A673 (cell line): Measurements from ENCODE around the gene NAIF1. TPM values are rescaled to one million over a fixed set of nuclear protein-coding genes. Genes with fewer than 3 reads are reported as not detected.

Source experiments
- BruUV-seq: library from RNA; stranded (reverse); fragments of 400-500 nt; replicated peaks from 2 replicates; lab custom pipeline; 2021; lab: Mats Ljungman, UMichigan
- CTCF ChIA-PET: fragments of 300-600 bp; sonication (Branson Sonifier 250); formaldehyde crosslinking; loops from one replicate; lab custom pipeline; 2022; ENCODE audit warnings: antibody characterized with exemption; lab: Charles Lee
- POLR2A ChIA-PET: fragments of 300-600 bp; sonication (Branson Sonifier 250); formaldehyde crosslinking; loops from one replicate; lab custom pipeline; 2022; ENCODE audit warnings: antibody characterized with exemption; ENCODE audit not compliant: low non-redundant PET; lab: Charles Lee
- DNase-seq: peaks from one replicate; pipeline ENCODE4 v3.0.0-alpha.2; 2015; ENCODE audit warnings: low spot score
- H3K27ac ChIP-seq: fragments of 200-600 bp; sonication (generic); 2 replicates; pipeline ENCODE4 v1.5.1; 2016; ENCODE audit warnings: mixed run types, low read depth, mild to moderate bottlenecking, mixed read lengths, antibody characterized with exemption, low read length; ENCODE audit not compliant: poor library complexity, severe bottlenecking
- H3K27me3 ChIP-seq: fragments of 200-600 bp; sonication (generic); replicated peaks from 2 replicates; pipeline ENCODE4 v1.6.1; 2017; ENCODE audit warnings: mixed run types, low read depth, mild to moderate bottlenecking, mixed read lengths, antibody characterized with exemption, low read length; ENCODE audit not compliant: insufficient read depth, poor library complexity
- H3K36me3 ChIP-seq: fragments of 200-600 bp; sonication (generic); 2 replicates; pipeline ENCODE4 v1.6.1; 2016; ENCODE audit warnings: mixed run types, mild to moderate bottlenecking, mixed read lengths, antibody characterized with exemption, low read length; ENCODE audit not compliant: insufficient read depth, poor library complexity, severe bottlenecking
- H3K4me1 ChIP-seq: fragments of 200-600 bp; sonication (generic); 2 replicates; pipeline ENCODE4 v1.6.1; 2017; ENCODE audit warnings: mixed run types, mild to moderate bottlenecking, mixed read lengths, antibody characterized with exemption, low read length; ENCODE audit not compliant: insufficient read depth, poor library complexity, severe bottlenecking
- H3K4me3 ChIP-seq: fragments of 200-600 bp; sonication (generic); 2 replicates; pipeline ENCODE4 v1.5.1; 2016; ENCODE audit warnings: low read depth, mixed run types, mild to moderate bottlenecking, mixed read lengths, low read length; ENCODE audit not compliant: poor library complexity, severe bottlenecking
- H3K9me3 ChIP-seq: fragments of 200-600 bp; sonication (generic); 2 replicates; pipeline ENCODE4 v1.6.1; 2016; ENCODE audit warnings: mixed run types, low read depth, mild to moderate bottlenecking, mixed read lengths, antibody characterized with exemption, low read length; ENCODE audit not compliant: poor library complexity, severe bottlenecking
- CTCF ChIP-seq: fragments of 300-800, 200-600 bp; sonication (generic); conservative IDR thresholded peaks from 2 replicates; pipeline ENCODE4 v1.5.1; 2017; ENCODE audit warnings: low read depth, mild to moderate bottlenecking, antibody characterized with exemption, low read length, moderate library complexity, mixed read lengths
- EZH2 ChIP-seq: fragments of 200-600 bp; sonication (generic); IDR thresholded peaks from 2 replicates; pipeline ENCODE4 v1.6.1; 2017; ENCODE audit warnings: borderline replicate concordance, low read depth, mild to moderate bottlenecking, mixed read lengths, antibody characterized with exemption, low read length; ENCODE audit not compliant: poor library complexity, severe bottlenecking
- intact Hi-C: fragments of 100-400 bp; cut with micrococcal nuclease; formaldehyde crosslinking; loops from one replicate; pipeline ENCODE4 v1.10.0; 2022; ENCODE audit not compliant: unreplicated experiment
- total RNA-seq: library from RNA; stranded (reverse); gene quantifications from 2 replicates; pipeline ENCODE4 v1.2.3, GENCODE V29; 2021

Gene NAIF1
- total RNA-seq, 1 experiment from 2014 or later = 9.3 TPM

- POLR2A ChIA-PET = no interaction called here
Observed at GRCh38 chr9:128034821-128035652, 32.1 kb downstream of the NAIF1 start.

GRCh38 chr9:128033609-128034008 is 33.5 kb downstream of the NAIF1 start:
- no peak for DNase-seq
- no peaks in the 10 kb centered on the region for H3K9me3 ChIP-seq
- no peak overlapping the region for H3K27ac ChIP-seq

More at GRCh38 chr9:128034821-128035652, 32.1 kb downstream of the NAIF1 start:
- Histone ChIP-seq H3K4me1 (no peaks in the 10 kb centered on the region), H3K27ac (no peak overlapping the region), H3K27me3 (no peaks in the 10 kb centered on the region), H3K9me3 (no peaks in the 10 kb centered on the region), H3K36me3 (no peaks in the 10 kb centered on the region), H3K4me3 (no peak overlapping the region)
- DNase-seq = peak; percentile 82
- peak; percentile 86 for TF ChIP-seq CTCF
- no peak for TF ChIP-seq EZH2
- no TSS peak for BruUV-seq
- CTCF ChIA-PET = interaction anchor here (0.6 to 3.0 kb wide), 2 partner anchors 61 to 92 kb away, joined by 5 to 22 read pairs; no protein-coding TSS in a partner anchor
- intact Hi-C loops = loop anchor here (1.0 kb wide), 1 partner anchor 92 kb away; no protein-coding TSS in a partner anchor

GRCh38 chr9:128027705-128028104 is 39.4 kb downstream of the NAIF1 start:
- no peak overlapping the region for H3K27ac ChIP-seq
- POLR2A ChIA-PET = no interaction called here
- CTCF ChIA-PET = interaction anchor here (0.6 kb wide), 1 partner anchor 76 kb away, joined by 3 read pairs; no protein-coding TSS in a partner anchor
- no TSS peak for BruUV-seq
- H3K36me3 ChIP-seq = no peaks in the 10 kb centered on the region
- H3K4me3 ChIP-seq = no peak overlapping the region
- no peaks in the 10 kb centered on the region for H3K4me1 ChIP-seq
- DNase-seq = no peak
- no peaks in the 10 kb centered on the region for H3K27me3 ChIP-seq
- H3K9me3 ChIP-seq = no peaks in the 10 kb centered on the region
- intact Hi-C loops = no loop called here
- TF ChIP-seq EZH2 (no peak), CTCF (no peak)

More at GRCh38 chr9:128033609-128034008, 33.5 kb downstream of the NAIF1 start:
- Histone ChIP-seq H3K36me3 (no peaks in the 10 kb centered on the region), H3K4me1 (no peaks in the 10 kb centered on the region), H3K27me3 (no peaks in the 10 kb centered on the region), H3K4me3 (no peak overlapping the region)
- intact Hi-C loops = no loop called here
- TF ChIP-seq CTCF = no peak
- no peak for TF ChIP-seq EZH2
- CTCF ChIA-PET = interaction anchor here (3.0 kb wide), 1 partner anchor 91 kb away, joined by 22 read pairs; no protein-coding TSS in a partner anchor
- POLR2A ChIA-PET = no interaction called here
- BruUV-seq = no TSS peak
